Esophagus squamous epithelium (tissue), 5 donors: ENCODE measurements around the gene RRAD. TPM values are rescaled to one million over a fixed set of nuclear protein-coding genes. Genes with fewer than 3 reads are reported as not detected.

Source experiments
- DNase-seq: peaks from one replicate; lab custom pipeline; 2025; lab: John Stamatoyannopoulos, UW
- H3K27ac ChIP-seq, 4 donors: fragments of 200-600 bp; sonication (generic); one replicate each; pipeline ENCODE4 v1.5.1; 2016 to 2019; ENCODE audit warnings: mild to moderate bottlenecking in 1 of 4
- H3K27me3 ChIP-seq, 4 donors: fragments of 200-600 bp; sonication (generic); 1 replicate in 3 of 4; 2 replicates in 1 of 4; pipeline versions ENCODE4 v1.5.1 to v1.6.0; 2017 to 2021; ENCODE audit warnings: antibody characterized with exemption in 1 of 4
- H3K36me3 ChIP-seq, 3 donors: fragments of 200-600 bp; sonication (generic); one replicate each; pipeline ENCODE4 v1.5.1; 2016 to 2019
- H3K4me1 ChIP-seq, 3 donors: fragments of 200-600 bp; sonication (generic); one replicate each; pipeline ENCODE4 v1.5.1; 2017 to 2019
- H3K4me3 ChIP-seq, 4 donors: fragments of 200-600 bp; sonication (generic); 1 replicate in 3 of 4; 2 replicates in 1 of 4; pipeline ENCODE4 v1.5.1; 2016 to 2019; ENCODE audit warnings: mild to moderate bottlenecking in 2 of 4, moderate library complexity in 1 of 4
- H3K9me3 ChIP-seq, 3 donors: fragments of 200-600 bp; sonication (generic); one replicate each; pipeline ENCODE4 v1.5.1; 2016 to 2019
- POLR2A ChIP-seq, 4 donors: fragments of 450-650 bp; IDR thresholded peaks; one replicate each; pipeline ENCODE4 v1.6.1; 2017; ENCODE audit warnings: antibody characterized with exemption in 4 of 4, mild to moderate bottlenecking in 4 of 4, moderate library complexity in 3 of 4
- WGBS, 2 donors: methylation state at CpG; one replicate each; pipeline ENCODE4 v1.1.5; 2018; 5-methylcytosine and 5-hydroxymethylcytosine counted together
- intact Hi-C: fragments of 100-400 bp; cut with DNase I; formaldehyde crosslinking; loops from one replicate; pipeline ENCODE4 v1.15.0; 2022
- total RNA-seq, 4 donors: library from RNA; depleted of rRNA; stranded (reverse); fragments of >200 nt; gene quantifications; one replicate each; pipeline ENCODE4 v1.1.0, GENCODE V29; 2016
- TF ChIP-seq, protein P1 (sequence below), 6 experiments: fragments of 450-650 bp in 4 of 6; fragments of 200-600 bp in 2 of 6; sonication (generic) in 2 of 6; IDR thresholded peaks; one replicate each; pipeline ENCODE4 v1.5.1; 2016 to 2019; ENCODE audit warnings: antibody characterized with exemption in 6 of 6, mild to moderate bottlenecking in 4 of 6, moderate library complexity in 4 of 6
- donor health status: DM: yes; HTN: yes; CAD: no.

Gene RRAD
- total RNA-seq, 4 donors from 2014 or later: 68.7 to 208 (median 129) TPM

DNA sequence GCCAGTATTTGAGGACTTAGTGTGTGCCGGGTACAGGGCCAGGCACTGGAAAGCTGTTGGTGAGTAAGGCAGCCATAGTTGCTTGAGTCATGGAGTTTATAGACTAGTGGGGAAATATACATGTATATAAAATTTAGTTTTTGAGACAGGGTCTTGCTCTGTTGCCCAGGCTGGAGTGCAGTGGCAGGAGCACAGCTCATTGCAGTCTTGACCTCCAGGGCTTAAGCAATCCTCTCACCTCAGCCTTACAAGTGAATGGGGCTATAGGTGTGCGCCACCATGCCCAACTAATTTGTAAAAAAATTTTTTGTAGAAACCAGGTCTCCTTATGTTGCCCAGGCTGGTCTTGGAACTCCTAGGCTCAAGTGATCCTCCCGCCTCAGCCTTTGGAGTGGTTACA is 42.6 kb downstream of the RRAD start:
- intact Hi-C loops: no loop called here

DNA sequence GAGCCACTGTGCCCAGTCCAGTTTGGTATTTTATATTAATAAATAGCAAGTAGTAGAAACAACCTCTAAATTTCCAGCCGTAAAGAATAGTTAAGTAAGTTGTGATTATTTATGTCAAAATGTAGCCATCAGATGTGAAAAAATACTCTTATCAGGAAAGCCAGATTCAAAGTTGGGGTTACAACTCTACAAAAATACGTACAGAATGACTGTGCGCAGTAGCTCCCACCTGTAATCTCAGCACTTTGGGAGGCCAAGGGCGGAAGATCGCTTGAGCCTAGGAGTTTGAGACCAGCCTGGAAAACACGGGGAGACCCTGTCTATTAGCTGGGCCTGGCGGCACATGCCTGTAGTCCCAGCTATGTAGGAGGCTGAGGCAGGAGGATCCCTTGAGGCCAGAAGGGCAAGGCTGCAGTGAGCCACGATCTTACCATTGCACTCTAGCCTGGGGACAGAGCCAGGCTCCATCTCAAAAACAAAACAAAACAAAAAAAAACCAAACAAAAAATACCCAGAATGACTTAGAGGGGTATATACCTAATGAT is 43.3 kb downstream of the RRAD start:
- no peaks in the 10 kb centered on the region for H3K9me3 ChIP-seq
- peak overlapping the region in 1 of 4 donors; percentile 87 for H3K4me3 ChIP-seq
- no peak for DNase-seq
- intact Hi-C loops: no loop called here
- TF ChIP-seq, protein P1, sequence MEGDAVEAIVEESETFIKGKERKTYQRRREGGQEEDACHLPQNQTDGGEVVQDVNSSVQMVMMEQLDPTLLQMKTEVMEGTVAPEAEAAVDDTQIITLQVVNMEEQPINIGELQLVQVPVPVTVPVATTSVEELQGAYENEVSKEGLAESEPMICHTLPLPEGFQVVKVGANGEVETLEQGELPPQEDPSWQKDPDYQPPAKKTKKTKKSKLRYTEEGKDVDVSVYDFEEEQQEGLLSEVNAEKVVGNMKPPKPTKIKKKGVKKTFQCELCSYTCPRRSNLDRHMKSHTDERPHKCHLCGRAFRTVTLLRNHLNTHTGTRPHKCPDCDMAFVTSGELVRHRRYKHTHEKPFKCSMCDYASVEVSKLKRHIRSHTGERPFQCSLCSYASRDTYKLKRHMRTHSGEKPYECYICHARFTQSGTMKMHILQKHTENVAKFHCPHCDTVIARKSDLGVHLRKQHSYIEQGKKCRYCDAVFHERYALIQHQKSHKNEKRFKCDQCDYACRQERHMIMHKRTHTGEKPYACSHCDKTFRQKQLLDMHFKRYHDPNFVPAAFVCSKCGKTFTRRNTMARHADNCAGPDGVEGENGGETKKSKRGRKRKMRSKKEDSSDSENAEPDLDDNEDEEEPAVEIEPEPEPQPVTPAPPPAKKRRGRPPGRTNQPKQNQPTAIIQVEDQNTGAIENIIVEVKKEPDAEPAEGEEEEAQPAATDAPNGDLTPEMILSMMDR (IDR thresholded peaks at IDR 0.05): no peak
- TF ChIP-seq POLR2A (IDR thresholded peaks at IDR 0.05): no peak
- H3K27me3 ChIP-seq: no peaks in the 10 kb centered on the region
- peaks cover 0 to 26% (median 10%) of the 10 kb centered on the region in 3 donors for H3K4me1 ChIP-seq
- peak overlapping the region in 1 of 4 donors; percentile 80 for H3K27ac ChIP-seq
- 87 to 89% methylated on average over 8 of the region's 8 CpGs for WGBS, 2 donors
- H3K36me3 ChIP-seq: peaks cover 8 to 44% (median 10%) of the 10 kb centered on the region in 3 donors

More for the DNA sequence above, 42.6 kb downstream of the RRAD start:
- H3K36me3 ChIP-seq: peaks cover 8 to 50% (median 10%) of the 10 kb centered on the region in 3 donors
- H3K27me3 ChIP-seq: no peaks in the 10 kb centered on the region
- no peak for TF ChIP-seq POLR2A (IDR thresholded peaks at IDR 0.05)
- TF ChIP-seq, protein P1 (IDR thresholded peaks at IDR 0.05): no peak
- DNase-seq: no peak
- peaks cover 0 to 26% (median 10%) of the 10 kb centered on the region in 3 donors for H3K4me1 ChIP-seq
- H3K4me3 ChIP-seq: no peak overlapping the region
- WGBS, 2 donors: 94 to 100% methylated on average over 3 of the region's 3 CpGs
- no peaks in the 10 kb centered on the region for H3K9me3 ChIP-seq
- no peak overlapping the region for H3K27ac ChIP-seq

DNA sequence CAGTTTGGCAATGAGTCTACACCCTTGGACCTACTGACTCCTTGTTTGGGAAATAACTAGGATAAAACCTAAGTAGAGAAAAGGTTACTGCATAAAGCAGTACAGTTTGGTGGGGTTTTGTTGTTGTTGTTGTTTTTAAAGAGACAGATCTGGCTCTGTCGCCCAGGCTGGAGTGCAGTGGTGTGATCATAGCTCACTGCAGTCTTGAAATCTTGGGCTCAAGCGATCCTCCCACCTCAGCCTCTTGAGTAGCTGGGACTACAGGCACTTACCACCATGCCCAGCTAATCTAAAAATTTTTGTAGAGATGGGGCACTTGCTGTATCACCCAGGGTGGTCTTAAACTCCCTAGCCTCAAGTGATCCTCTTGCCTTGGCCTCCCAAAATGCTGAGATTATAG is 43.8 kb downstream of the RRAD start:
- DNase-seq: no peak
- intact Hi-C loops: no loop called here
- Histone ChIP-seq H3K27me3 (no peaks in the 10 kb centered on the region), H3K9me3 (no peaks in the 10 kb centered on the region), H3K36me3 (peaks cover 8 to 39% (median 10%) of the 10 kb centered on the region in 3 donors), H3K27ac (peak overlapping the region in 1 of 4 donors; percentile 80), H3K4me1 (peaks cover 0 to 26% (median 10%) of the 10 kb centered on the region in 3 donors), H3K4me3 (peak overlapping the region; percentile 80 to 89 (median 85))
- 75 to 77% methylated on average over 2 of the region's 2 CpGs for WGBS, 2 donors
- TF ChIP-seq, protein P1 (IDR thresholded peaks at IDR 0.05): no peak
- TF ChIP-seq POLR2A (IDR thresholded peaks at IDR 0.05): no peak

DNA sequence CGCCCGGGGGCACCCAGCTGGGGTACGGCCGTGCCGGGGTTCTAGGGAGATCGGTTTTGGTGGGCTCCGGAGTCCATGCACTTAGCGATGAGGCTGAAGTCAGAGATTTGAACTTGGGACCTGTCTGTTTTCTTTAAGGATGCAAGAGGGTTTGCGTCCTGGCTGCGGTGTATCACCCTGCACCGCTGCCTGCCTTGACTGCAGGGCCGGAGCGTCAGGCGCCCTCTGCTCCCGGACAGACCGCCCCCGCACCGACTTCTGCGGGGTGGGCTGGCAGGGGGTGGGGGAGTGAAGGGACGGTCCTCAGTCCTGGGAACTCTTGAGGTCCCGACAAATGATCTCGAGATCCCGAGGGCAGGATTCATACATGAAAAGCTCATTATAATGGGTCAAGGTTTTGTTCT is 44.3 kb downstream of the RRAD start:
- Histone ChIP-seq H3K27ac (peak overlapping the region; percentile 68 to 88 (median 80)), H3K4me3 (peak overlapping the region; percentile 80 to 89 (median 85)), H3K4me1 (peaks cover 0 to 26% (median 10%) of the 10 kb centered on the region in 3 donors), H3K9me3 (no peaks in the 10 kb centered on the region), H3K36me3 (peaks cover 8 to 34% (median 10%) of the 10 kb centered on the region in 3 donors), H3K27me3 (no peaks in the 10 kb centered on the region)
- 2 to 3% methylated on average over 9 of the region's 23 CpGs for WGBS, 2 donors
- no peak for DNase-seq
- intact Hi-C loops: no loop called here
- no peak for TF ChIP-seq POLR2A (IDR thresholded peaks at IDR 0.05)
- TF ChIP-seq, protein P1 (IDR thresholded peaks at IDR 0.05): no peak

DNA sequence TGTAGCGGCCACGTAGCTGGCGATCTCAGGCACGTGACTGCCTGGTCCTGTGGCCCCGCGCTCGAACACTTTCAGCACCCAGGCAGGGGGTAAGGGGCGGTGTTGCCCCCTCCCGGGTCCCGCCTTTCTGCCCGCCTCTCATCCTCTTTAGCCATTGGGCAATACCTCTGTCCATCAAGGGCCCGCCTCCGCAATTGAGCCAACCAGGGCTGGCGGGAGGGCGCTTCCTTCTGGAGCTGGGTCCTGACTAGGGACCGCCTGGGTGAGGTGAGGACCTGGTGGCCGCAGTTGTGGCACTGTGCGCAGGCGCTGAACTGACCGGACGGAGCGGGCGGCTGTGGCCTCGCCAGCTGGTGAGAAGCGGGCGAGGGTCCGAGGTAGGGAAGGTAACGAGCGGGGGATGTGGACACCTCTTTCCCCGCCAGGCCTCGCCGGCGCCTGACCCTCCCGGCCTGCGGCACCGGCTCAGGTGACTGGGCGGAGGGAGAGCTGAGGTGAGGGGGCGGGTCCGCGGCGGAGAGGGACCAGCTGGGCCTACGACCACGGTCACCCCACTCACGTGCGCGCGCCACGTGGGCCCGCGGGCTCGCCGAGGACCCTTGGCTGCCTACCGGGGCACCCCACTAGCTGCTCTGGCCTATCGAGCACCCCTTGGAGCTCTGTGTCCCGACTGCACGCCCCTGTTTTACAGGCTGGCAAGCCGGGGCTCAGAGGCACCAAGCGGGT is 44.9 kb downstream of the RRAD start, which contains the start of gene PDP2:
Gene PDP2, plus strand, starts transcription at position 228 of the 726 bp plus-strand sequence. CDS start 3,770 bp downstream, outside the sequence.
- Histone ChIP-seq H3K27me3 (no peaks in the 10 kb centered on the region), H3K4me1 (peaks cover 0 to 26% (median 10%) of the 10 kb centered on the region in 3 donors), H3K27ac (peak within 1 kb of the TSS; percentile 68 to 88 (median 80)), H3K36me3 (peaks cover 5 to 28% (median 10%) of the 10 kb centered on the region in 3 donors), H3K9me3 (no peaks in the 10 kb centered on the region), H3K4me3 (peak within 1 kb of the TSS; percentile 80 to 89 (median 85))
- peak; percentile 75 for DNase-seq
- TF ChIP-seq POLR2A (IDR thresholded peaks at IDR 0.05): peak in 2 of 4 donors; percentile 45 to 78
- TF ChIP-seq, protein P1 (IDR thresholded peaks at IDR 0.05): no peak
- 2% methylated on average over 14 of the region's 58 CpGs; no CpG with 5 or more reads in 1 of the 2 donors for WGBS, 2 donors
- intact Hi-C loops: no loop called here
